Aorta (tissue), 5 donors: Measurements from ENCODE around the gene GRIN3B. TPM values are rescaled to one million over a fixed set of nuclear protein-coding genes. Genes with fewer than 3 reads are reported as not detected.

Experiments
- ATAC-seq: fragments of 200-7000 bp; cut with Tn5 transposase; one replicate; pipeline ENCODE4 v1.9.1; 2022; ENCODE audit warnings: moderate library complexity; ENCODE audit not compliant: low FRiP score
- DNase-seq, 2 donors: peaks; one replicate each; pipeline ENCODE4 v3.0.0-alpha.2; 2020
- H3K27ac ChIP-seq, 2 donors: one replicate each; pipeline ENCODE4 v1.5.1; 2013; ENCODE audit warnings: low read length in 2 of 2, mild to moderate bottlenecking in 2 of 2, moderate library complexity in 2 of 2, control low read depth in 1 of 2, inconsistent platforms in 1 of 2, low read depth in 1 of 2
- H3K27me3 ChIP-seq, 2 donors: one replicate each; pipeline ENCODE4 v1.6.1; 2013; ENCODE audit warnings: control low read depth in 1 of 2, low read length in 1 of 2, mild to moderate bottlenecking in 1 of 2, moderate library complexity in 1 of 2; ENCODE audit not compliant: insufficient read depth in 2 of 2, control insufficient read depth in 1 of 2
- H3K36me3 ChIP-seq, 2 donors: one replicate each; pipeline ENCODE4 v1.6.1; 2013; ENCODE audit warnings: control low read depth in 1 of 2, low read length in 1 of 2, mild to moderate bottlenecking in 1 of 2; ENCODE audit not compliant: insufficient read depth in 2 of 2, control insufficient read depth in 1 of 2
- H3K4me1 ChIP-seq, 2 donors: one replicate each; pipeline ENCODE4 v1.6.1; 2013; ENCODE audit warnings: low read length in 2 of 2, control low read depth in 1 of 2, mild to moderate bottlenecking in 1 of 2, moderate library complexity in 1 of 2; ENCODE audit not compliant: insufficient read depth in 2 of 2, control insufficient read depth in 1 of 2
- H3K4me3 ChIP-seq, 2 donors: one replicate each; pipeline ENCODE4 v1.5.1; 2013; ENCODE audit warnings: low read length in 2 of 2, control low read depth in 1 of 2, mild to moderate bottlenecking in 1 of 2
- H3K9me3 ChIP-seq: one replicate; pipeline ENCODE4 v1.6.1; 2013; ENCODE audit warnings: mild to moderate bottlenecking, low read length; ENCODE audit not compliant: control insufficient read depth
- WGBS, 2 donors: extraction: QIAGEN DNeasy Blood & Tissue Kit; methylation state at CpG; one replicate each; pipeline ENCODE4 v1.1.7; 2013; 5-methylcytosine and 5-hydroxymethylcytosine counted together
- intact Hi-C, 2 donors: fragments of 100-400 bp; cut with DNase I; formaldehyde crosslinking; loops; one replicate each; pipeline versions ENCODE4 v1.14.2 to v1.15.0; 2022
- polyA plus RNA-seq, 2 donors: library from polyadenylated mRNA; stranded (reverse); fragments of 200-250 nt; gene quantifications; one replicate each; pipeline ENCODE4 v1.2.3, GENCODE V29; 2013
- total RNA-seq, 2 donors: library from RNA; stranded (reverse); fragmentation: NEBNext Ultra II Directional; extraction: Animal tissue kit (Norgen Biotek cat#: 25700); gene quantifications; one replicate each; pipeline ENCODE4 v1.2.1, GENCODE V29; 2021
- donor health status: healthy with polysubstance abuse.
- donor health status: Bipolar disorder and iron deficiency.
- donor health status: DM: no; HTN: no; CAD: no.
- donor health status: DM: no; HTN: no; CAD: no.
- donor health status: DM: yes; HTN: yes; CAD: no.

Gene GRIN3B
- total and polyA plus RNA-seq, 4 donors, result 0.10 to 1.3 TPM; not detected in 2

- no peak overlapping the region for H3K4me3 ChIP-seq
- H3K27me3 ChIP-seq, result no peaks in the 10 kb centered on the region
- ATAC-seq (no peak), DNase-seq (no peak)
- WGBS, 2 donors, result 90 to 93% methylated on average over 31 of the region's 31 CpGs
- no peak overlapping the region for H3K27ac ChIP-seq
- intact Hi-C loops, result no loop called here
- no peaks in the 10 kb centered on the region for H3K4me1 ChIP-seq
- no peaks in the 10 kb centered on the region for H3K36me3 ChIP-seq
- H3K9me3 ChIP-seq, result peaks cover 2% of the 10 kb centered on the region
Observed at GRCh38 chr19:962683-963400, 37.4 kb upstream of the GRIN3B start.

- DNase-seq (no peak), ATAC-seq (no peak)
- WGBS, 2 donors, result 85 to 90% methylated on average over 9 to 11 of the region's 11 CpGs
- no peak overlapping the region for H3K4me3 ChIP-seq
- no peaks in the 10 kb centered on the region for H3K36me3 ChIP-seq
- peaks cover 2% of the 10 kb centered on the region for H3K9me3 ChIP-seq
- intact Hi-C loops, result no loop called here
- no peaks in the 10 kb centered on the region for H3K4me1 ChIP-seq
- H3K27ac ChIP-seq, result no peak overlapping the region
- H3K27me3 ChIP-seq, result no peaks in the 10 kb centered on the region
Observed at GRCh38 chr19:963486-963951, 36.7 kb upstream of the GRIN3B start.

GRCh38 chr19:964116-964520 is 36.1 kb upstream of the GRIN3B start:
- Histone ChIP-seq H3K9me3 (peaks cover 2% of the 10 kb centered on the region), H3K27ac (no peak overlapping the region), H3K27me3 (no peaks in the 10 kb centered on the region), H3K4me1 (no peaks in the 10 kb centered on the region), H3K4me3 (no peak overlapping the region), H3K36me3 (no peaks in the 10 kb centered on the region)
- no peak for ATAC-seq
- intact Hi-C loops, result no loop called here
- no peak for DNase-seq
- WGBS, 2 donors, result 95 to 97% methylated on average over 16 of the region's 16 CpGs

GRCh38 chr19:964761-965694 is 35.2 kb upstream of the GRIN3B start:
- 97 to 98% methylated on average over 19 of the region's 19 CpGs for WGBS, 2 donors
- Histone ChIP-seq H3K4me3 (no peak overlapping the region), H3K9me3 (peaks cover 2% of the 10 kb centered on the region), H3K27me3 (no peaks in the 10 kb centered on the region), H3K4me1 (no peaks in the 10 kb centered on the region), H3K27ac (no peak overlapping the region), H3K36me3 (no peaks in the 10 kb centered on the region)
- DNase-seq (no peak), ATAC-seq (no peak)
- intact Hi-C loops, result no loop called here

GRCh38 chr19:966485-967088 is 33.6 kb upstream of the GRIN3B start:
- no peak for ATAC-seq
- H3K36me3 ChIP-seq, result no peaks in the 10 kb centered on the region
- 95 to 97% methylated on average over 16 to 17 of the region's 17 CpGs for WGBS, 2 donors

GRCh38 chr19:970695-971094 is 29.5 kb upstream of the GRIN3B start:
- Histone ChIP-seq H3K36me3 (no peaks in the 10 kb centered on the region), H3K4me3 (no peak overlapping the region), H3K27me3 (no peaks in the 10 kb centered on the region), H3K27ac (no peak overlapping the region), H3K4me1 (no peaks in the 10 kb centered on the region), H3K9me3 (peaks cover 3% of the 10 kb centered on the region)
- ATAC-seq (no peak), DNase-seq (no peak)
- intact Hi-C loops, result no loop called here
- 94% methylated on average over 14 of the region's 14 CpGs for WGBS, 2 donors

More at GRCh38 chr19:966485-967088, 33.6 kb upstream of the GRIN3B start:
- intact Hi-C loops, result no loop called here
- Histone ChIP-seq H3K27me3 (no peaks in the 10 kb centered on the region), H3K9me3 (peaks cover 3% of the 10 kb centered on the region), H3K27ac (no peak overlapping the region), H3K4me1 (no peaks in the 10 kb centered on the region), H3K4me3 (no peak overlapping the region)
- DNase-seq, result no peak

- Histone ChIP-seq H3K9me3 (peaks cover 1% of the 10 kb centered on the region), H3K4me3 (no peak overlapping the region), H3K27me3 (no peaks in the 10 kb centered on the region), H3K36me3 (no peaks in the 10 kb centered on the region), H3K4me1 (no peaks in the 10 kb centered on the region), H3K27ac (no peak overlapping the region)
- WGBS, 2 donors, result 93 to 96% methylated on average over 24 of the region's 24 CpGs
- intact Hi-C loops, result no loop called here
- ATAC-seq (no peak), DNase-seq (no peak)
Observed at GRCh38 chr19:971795-972194, 28.4 kb upstream of the GRIN3B start.

- DNase-seq (no peak), ATAC-seq (no peak)
- H3K36me3 ChIP-seq, result no peaks in the 10 kb centered on the region
- peaks cover 1% of the 10 kb centered on the region for H3K9me3 ChIP-seq
- H3K4me3 ChIP-seq, result no peak overlapping the region
- 98 to 99% methylated on average over 6 of the region's 6 CpGs for WGBS, 2 donors
- H3K27ac ChIP-seq, result no peak overlapping the region
- no peaks in the 10 kb centered on the region for H3K27me3 ChIP-seq
- no peaks in the 10 kb centered on the region for H3K4me1 ChIP-seq
- intact Hi-C loops, result no loop called here
Observed at GRCh38 chr19:972281-972680, 27.9 kb upstream of the GRIN3B start.
